ENCODE data around the gene POLDIP3.

DNA sequence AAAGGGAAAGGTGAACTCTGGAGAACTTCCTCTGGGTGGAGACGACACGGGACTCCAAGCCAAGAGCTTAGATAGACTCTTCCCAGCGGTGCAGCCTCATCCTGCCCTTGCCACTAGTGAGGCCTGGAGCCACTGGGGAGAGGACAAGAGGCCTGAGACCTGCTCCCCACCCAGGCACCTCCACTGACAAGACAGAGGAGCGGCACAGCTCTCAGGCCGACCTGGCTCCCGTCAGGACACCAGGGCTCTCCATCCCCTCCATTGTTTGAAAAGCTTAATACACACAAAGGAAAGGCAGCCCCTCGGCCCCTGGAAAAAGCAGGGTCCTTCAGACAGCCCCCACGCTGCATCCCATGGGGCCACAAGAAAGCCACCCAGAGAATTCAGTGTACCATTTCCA is 29.6 kb downstream of the POLDIP3 start:
- TF ChIP-seq, protein P1, sequence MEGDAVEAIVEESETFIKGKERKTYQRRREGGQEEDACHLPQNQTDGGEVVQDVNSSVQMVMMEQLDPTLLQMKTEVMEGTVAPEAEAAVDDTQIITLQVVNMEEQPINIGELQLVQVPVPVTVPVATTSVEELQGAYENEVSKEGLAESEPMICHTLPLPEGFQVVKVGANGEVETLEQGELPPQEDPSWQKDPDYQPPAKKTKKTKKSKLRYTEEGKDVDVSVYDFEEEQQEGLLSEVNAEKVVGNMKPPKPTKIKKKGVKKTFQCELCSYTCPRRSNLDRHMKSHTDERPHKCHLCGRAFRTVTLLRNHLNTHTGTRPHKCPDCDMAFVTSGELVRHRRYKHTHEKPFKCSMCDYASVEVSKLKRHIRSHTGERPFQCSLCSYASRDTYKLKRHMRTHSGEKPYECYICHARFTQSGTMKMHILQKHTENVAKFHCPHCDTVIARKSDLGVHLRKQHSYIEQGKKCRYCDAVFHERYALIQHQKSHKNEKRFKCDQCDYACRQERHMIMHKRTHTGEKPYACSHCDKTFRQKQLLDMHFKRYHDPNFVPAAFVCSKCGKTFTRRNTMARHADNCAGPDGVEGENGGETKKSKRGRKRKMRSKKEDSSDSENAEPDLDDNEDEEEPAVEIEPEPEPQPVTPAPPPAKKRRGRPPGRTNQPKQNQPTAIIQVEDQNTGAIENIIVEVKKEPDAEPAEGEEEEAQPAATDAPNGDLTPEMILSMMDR (IDR thresholded peaks at IDR 0.05 in 2 of 3, conservative IDR thresholded peaks at IDR 0.05 in 1 of 3; ENCODE audit: borderline replicate concordance in 1 of 3, insufficient read depth in 1 of 3, low read depth in 2 of 3, low read length in 2 of 3): no peak
- TF ChIP-seq POLR2A (IDR thresholded peaks at IDR 0.05; ENCODE audit: borderline replicate concordance, extremely low read depth, insufficient read depth, insufficient read length) (no peak), RAD21 (IDR thresholded peaks at IDR 0.05; ENCODE audit: low read depth) (no peak), EZH2phosphoT487 (IDR thresholded peaks at IDR 0.05; ENCODE audit: borderline replicate concordance) (no peak), EGR1 (IDR thresholded peaks at IDR 0.05; ENCODE audit: low read depth) (no peak), YY1 (IDR thresholded peaks at IDR 0.05; ENCODE audit: extremely low read depth, insufficient replicate concordance, low read depth, low read length) (no peak), CEBPB (IDR thresholded peaks at IDR 0.05; ENCODE audit: low read depth) (no peak), POLR2AphosphoS5 (IDR thresholded peaks at IDR 0.05; ENCODE audit: low read depth, low read length) (no peak), EZH2 (IDR thresholded peaks at IDR 0.05) (no peak), ZNF274 (IDR thresholded peaks at IDR 0.05; ENCODE audit: low read depth, low read length) (no peak), SIN3A (IDR thresholded peaks at IDR 0.05; ENCODE audit: low read depth) (no peak), FOSL1 (IDR thresholded peaks at IDR 0.05; ENCODE audit: low read depth) (no peak)
- TF ChIP-seq, protein P2, sequence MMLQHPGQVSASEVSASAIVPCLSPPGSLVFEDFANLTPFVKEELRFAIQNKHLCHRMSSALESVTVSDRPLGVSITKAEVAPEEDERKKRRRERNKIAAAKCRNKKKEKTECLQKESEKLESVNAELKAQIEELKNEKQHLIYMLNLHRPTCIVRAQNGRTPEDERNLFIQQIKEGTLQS (IDR thresholded peaks at IDR 0.05): no peak
